GM19193 (cell line): ENCODE measurements around the gene TNNT2.

Experiments
- POLR2A ChIP-seq: IDR thresholded peaks from 4 replicates; pipeline ENCODE4 v1.6.1; 2011; ENCODE audit not compliant: insufficient read depth, insufficient read length; ENCODE audit errors: extremely low read depth

Gene TNNT2

GRCh38 chr1:201311356-201312011, 66.0 kb downstream of the TNNT2 start:
- TF ChIP-seq POLR2A: no peak

GRCh38 chr1:201310986-201311355, 66.5 kb downstream of the TNNT2 start:
- TF ChIP-seq POLR2A: no peak

GRCh38 chr1:201310251-201310985, 67.1 kb downstream of the TNNT2 start:
- no peak for TF ChIP-seq POLR2A

- TF ChIP-seq POLR2A: no peak
Measured at GRCh38 chr1:201309416-201309815, 68.1 kb downstream of the TNNT2 start.
